Activated naive CD4-positive, alpha-beta T cell treated with anti-CD3 and anti-CD28 coated beads, Interleukin-2, amount 50 U/mL, for 72 hours (primary cell): Measurements from ENCODE around the gene LRP1B. TPM values are rescaled to one million over a fixed set of nuclear protein-coding genes. Genes with fewer than 3 reads are reported as not detected.

Experiments
- ATAC-seq, 2 donors: fragments of 150-1000 bp; cut with Tn5 transposase; 2 replicates each; pipeline ENCODE4 v1.10.0; 2021; ENCODE audit warnings: mild to moderate bottlenecking in 2 of 2, moderate library complexity in 2 of 2
- DNase-seq, 2 donors: peaks; one replicate each; pipeline ENCODE4 v3.0.0; 2021 to 2022; ENCODE audit warnings: low spot score in 2 of 2
- H3K27ac Mint-ChIP-seq, 2 donors: one replicate each; pipeline ENCODE4 v1.8.0; 2022; ENCODE audit warnings: mild to moderate bottlenecking in 2 of 2, mixed read lengths in 2 of 2
- H3K36me3 Mint-ChIP-seq, 2 donors: one replicate each; pipeline ENCODE4 v1.8.0; 2022; ENCODE audit warnings: mixed read lengths in 2 of 2
- H3K9me3 Mint-ChIP-seq, 2 donors: one replicate each; pipeline ENCODE4 v1.8.0; 2022; ENCODE audit warnings: mixed read lengths in 2 of 2
- total RNA-seq, 2 donors: library from RNA; stranded (reverse); gene quantifications; one replicate each; pipeline ENCODE4 v1.2.3, GENCODE V29; 2022

The LRP1B gene
- total RNA-seq, 2 donors from 2014 or later = not detected

- DNase-seq (no peak), ATAC-seq (no peak)
- Mint-ChIP-seq H3K9me3 (peaks cover 10 to 20% of the 10 kb centered on the region in 2 donors), H3K27ac (no peak overlapping the region), H3K36me3 (no peaks in the 10 kb centered on the region)
These were observed 1355.4 kb downstream of the LRP1B start for GRCh38 chr2:140775411-140775810.

- ATAC-seq = no peak
- Mint-ChIP-seq H3K9me3 (peaks cover 6% of the 10 kb centered on the region in 2 donors), H3K36me3 (no peaks in the 10 kb centered on the region), H3K27ac (no peak overlapping the region)
- no peak for DNase-seq
These were observed 1360.2 kb downstream of the LRP1B start for GRCh38 chr2:140770645-140771044.

GRCh38 chr2:140761807-140762206 lies 1369.0 kb downstream of the LRP1B start:
- Mint-ChIP-seq H3K27ac (no peak overlapping the region), H3K36me3 (no peaks in the 10 kb centered on the region)
- no peak for ATAC-seq

GRCh38 chr2:140759426-140760156 lies 1371.2 kb downstream of the LRP1B start:
- ATAC-seq (no peak), DNase-seq (no peak)
- Mint-ChIP-seq H3K36me3 (no peaks in the 10 kb centered on the region), H3K9me3 (peaks cover 0 to 9% of the 10 kb centered on the region in 2 donors), H3K27ac (no peak overlapping the region)

More at GRCh38 chr2:140761807-140762206, 1369.0 kb downstream of the LRP1B start:
- H3K9me3 Mint-ChIP-seq = peaks cover 0 to 9% of the 10 kb centered on the region in 2 donors
- no peak for DNase-seq

- peak in 1 of 2 donors; percentile 46 for ATAC-seq
- no peak overlapping the region for H3K27ac Mint-ChIP-seq
- peaks cover 6 to 8% of the 10 kb centered on the region in 2 donors for H3K9me3 Mint-ChIP-seq
- DNase-seq = no peak
- no peaks in the 10 kb centered on the region for H3K36me3 Mint-ChIP-seq
These were observed 1383.2 kb downstream of the LRP1B start for GRCh38 chr2:140747665-140748064.

- ATAC-seq (no peak), DNase-seq (no peak)
- Mint-ChIP-seq H3K9me3 (peaks cover 6 to 8% of the 10 kb centered on the region in 2 donors), H3K27ac (no peak overlapping the region), H3K36me3 (no peaks in the 10 kb centered on the region)
These were observed 1383.7 kb downstream of the LRP1B start for GRCh38 chr2:140747090-140747489.

GRCh38 chr2:140744379-140744778 lies 1386.4 kb downstream of the LRP1B start:
- DNase-seq (no peak), ATAC-seq (no peak)
- H3K9me3 Mint-ChIP-seq = peaks cover 10 to 16% of the 10 kb centered on the region in 2 donors
- no peaks in the 10 kb centered on the region for H3K36me3 Mint-ChIP-seq
- no peak overlapping the region for H3K27ac Mint-ChIP-seq

- Mint-ChIP-seq H3K27ac (no peak overlapping the region), H3K9me3 (peaks cover 19 to 30% of the 10 kb centered on the region in 2 donors)
- no peak for ATAC-seq
These were observed 1393.8 kb downstream of the LRP1B start for GRCh38 chr2:140737006-140737405.

GRCh38 chr2:140734992-140735391 lies 1395.8 kb downstream of the LRP1B start:
- H3K9me3 Mint-ChIP-seq = peaks cover 25 to 29% of the 10 kb centered on the region in 2 donors
- ATAC-seq = no peak
- no peaks in the 10 kb centered on the region for H3K36me3 Mint-ChIP-seq
- no peak overlapping the region for H3K27ac Mint-ChIP-seq
- DNase-seq = no peak

More at GRCh38 chr2:140737006-140737405, 1393.8 kb downstream of the LRP1B start:
- H3K36me3 Mint-ChIP-seq = no peaks in the 10 kb centered on the region
- no peak for DNase-seq

- Mint-ChIP-seq H3K36me3 (no peaks in the 10 kb centered on the region), H3K27ac (no peak overlapping the region), H3K9me3 (peaks cover 14 to 24% of the 10 kb centered on the region in 2 donors)
- ATAC-seq (no peak), DNase-seq (no peak)
These were observed 1411.8 kb downstream of the LRP1B start for GRCh38 chr2:140718999-140719398.

GRCh38 chr2:140717481-140717880 lies 1413.3 kb downstream of the LRP1B start:
- Mint-ChIP-seq H3K36me3 (no peaks in the 10 kb centered on the region), H3K9me3 (peaks cover 11 to 24% of the 10 kb centered on the region in 2 donors), H3K27ac (no peak overlapping the region)
- no peak for DNase-seq
- ATAC-seq = no peak

GRCh38 chr2:140714586-140714985 lies 1416.2 kb downstream of the LRP1B start:
- Mint-ChIP-seq H3K36me3 (no peaks in the 10 kb centered on the region), H3K9me3 (peaks cover 6 to 20% of the 10 kb centered on the region in 2 donors), H3K27ac (no peak overlapping the region)
- DNase-seq (no peak), ATAC-seq (no peak)

- DNase-seq (no peak), ATAC-seq (no peak)
- Mint-ChIP-seq H3K36me3 (no peaks in the 10 kb centered on the region), H3K9me3 (peaks cover 6 to 18% of the 10 kb centered on the region in 2 donors), H3K27ac (no peak overlapping the region)
These were observed 1418.9 kb downstream of the LRP1B start for GRCh38 chr2:140711867-140712266.

GRCh38 chr2:140701726-140702125 lies 1429.1 kb downstream of the LRP1B start:
- H3K27ac Mint-ChIP-seq = no peak overlapping the region
- no peak for ATAC-seq
- no peak for DNase-seq
- peaks cover 4% of the 10 kb centered on the region in 2 donors for H3K9me3 Mint-ChIP-seq
- no peaks in the 10 kb centered on the region for H3K36me3 Mint-ChIP-seq

GRCh38 chr2:140698636-140699035 lies 1432.2 kb downstream of the LRP1B start:
- H3K9me3 Mint-ChIP-seq = peaks cover 4 to 8% of the 10 kb centered on the region in 2 donors
- ATAC-seq = no peak
- no peak overlapping the region for H3K27ac Mint-ChIP-seq
- no peaks in the 10 kb centered on the region for H3K36me3 Mint-ChIP-seq
- no peak for DNase-seq

GRCh38 chr2:140696449-140696848 lies 1434.4 kb downstream of the LRP1B start:
- ATAC-seq = no peak
- Mint-ChIP-seq H3K9me3 (peaks cover 4% of the 10 kb centered on the region in 2 donors), H3K27ac (no peak overlapping the region), H3K36me3 (no peaks in the 10 kb centered on the region)
- DNase-seq = no peak

- ATAC-seq = no peak
- no peaks in the 10 kb centered on the region for H3K36me3 Mint-ChIP-seq
These were observed 1435.7 kb downstream of the LRP1B start for GRCh38 chr2:140695155-140695554.

GRCh38 chr2:140687825-140688224 lies 1443.0 kb downstream of the LRP1B start:
- no peak for DNase-seq
- Mint-ChIP-seq H3K36me3 (no peaks in the 10 kb centered on the region), H3K9me3 (peaks cover 25 to 32% of the 10 kb centered on the region in 2 donors), H3K27ac (no peak overlapping the region)
- no peak for ATAC-seq

More at GRCh38 chr2:140695155-140695554, 1435.7 kb downstream of the LRP1B start:
- Mint-ChIP-seq H3K9me3 (peaks cover 7 to 10% of the 10 kb centered on the region in 2 donors), H3K27ac (no peak overlapping the region)
- DNase-seq = no peak
